ENCODE data around the gene MEGF11.

The MEGF11 gene

DNA sequence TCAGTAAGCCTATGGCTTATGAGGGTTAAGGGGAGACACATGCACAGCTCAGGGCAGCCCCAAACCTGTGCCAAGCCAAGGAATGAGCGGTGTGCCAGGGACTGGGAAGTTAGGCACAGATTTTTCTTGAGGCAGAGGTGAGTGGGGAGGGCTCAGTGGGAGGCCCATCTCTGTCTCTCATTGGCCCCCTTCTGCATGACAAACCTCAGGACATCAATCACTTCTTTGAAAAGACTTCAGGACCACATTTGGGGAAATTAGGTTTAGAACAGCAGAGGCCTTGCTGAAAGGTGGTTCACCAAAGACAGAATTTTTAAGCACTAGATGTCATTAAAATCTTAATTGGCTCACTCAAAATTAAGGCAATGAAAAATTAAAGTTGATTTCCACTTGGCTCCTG, 327.1 kb downstream of the MEGF11 start:
- no peak for DNase-seq

DNA sequence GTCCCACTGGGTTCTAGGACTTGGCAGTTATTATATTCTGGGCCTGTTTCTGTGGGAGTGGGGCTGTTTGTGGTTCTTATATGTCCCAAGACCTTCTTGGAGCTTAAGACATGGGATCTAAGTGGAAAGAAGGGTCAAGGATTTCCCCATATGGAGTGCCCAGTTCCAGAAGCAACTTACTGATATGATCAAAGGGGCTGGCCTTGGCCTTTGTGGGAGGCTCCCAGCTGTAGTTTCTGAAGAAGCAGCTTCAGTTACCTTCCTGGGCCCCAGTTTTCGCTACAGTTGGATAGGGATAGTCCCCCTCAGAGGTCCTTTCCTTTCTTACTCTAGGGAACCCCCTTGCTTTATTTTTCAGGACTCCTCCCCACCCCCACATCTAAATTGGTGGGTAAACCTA, 328.2 kb downstream of the MEGF11 start:
- DNase-seq, result no peak

DNA sequence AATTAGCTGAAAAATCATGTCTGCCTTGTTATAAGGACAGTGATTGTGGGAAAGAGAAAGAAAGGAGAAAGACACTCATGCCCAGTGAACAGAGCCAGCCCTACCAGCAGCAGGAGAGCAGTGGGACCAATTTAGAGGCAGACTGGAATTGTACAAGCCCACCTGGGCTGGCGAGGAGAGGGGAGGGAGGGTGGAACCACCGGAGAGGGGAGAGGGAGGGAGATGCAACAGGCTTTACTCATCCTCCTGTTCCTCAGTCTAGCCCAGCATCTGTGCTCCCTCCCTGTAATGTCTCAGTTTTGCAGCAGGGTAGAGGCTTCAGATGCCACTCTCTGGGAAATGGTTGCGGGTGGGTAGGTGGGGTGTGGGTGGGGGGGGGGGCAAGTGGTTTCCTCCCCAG, 329.5 kb downstream of the MEGF11 start:
- no peak for DNase-seq

DNA sequence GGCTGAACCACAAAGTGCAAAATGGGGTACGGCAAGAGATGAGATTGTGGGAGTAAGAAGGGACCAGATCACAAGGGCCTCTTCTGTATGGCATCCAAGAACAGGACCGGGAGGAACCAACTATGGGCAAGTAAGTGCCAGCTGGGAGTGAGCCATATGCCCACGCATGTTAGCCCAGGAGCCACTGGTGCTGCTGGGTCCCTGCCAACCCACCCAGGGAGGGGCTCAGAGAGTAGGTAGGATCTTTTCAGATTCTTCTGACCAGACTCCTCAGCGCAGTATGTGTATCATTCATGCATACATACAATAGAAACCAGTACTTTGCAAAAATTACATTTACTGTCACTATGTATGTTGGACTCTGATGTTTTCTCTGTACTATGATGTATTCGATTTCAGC, 330.3 kb downstream of the MEGF11 start:
- DNase-seq, result no peak

DNA sequence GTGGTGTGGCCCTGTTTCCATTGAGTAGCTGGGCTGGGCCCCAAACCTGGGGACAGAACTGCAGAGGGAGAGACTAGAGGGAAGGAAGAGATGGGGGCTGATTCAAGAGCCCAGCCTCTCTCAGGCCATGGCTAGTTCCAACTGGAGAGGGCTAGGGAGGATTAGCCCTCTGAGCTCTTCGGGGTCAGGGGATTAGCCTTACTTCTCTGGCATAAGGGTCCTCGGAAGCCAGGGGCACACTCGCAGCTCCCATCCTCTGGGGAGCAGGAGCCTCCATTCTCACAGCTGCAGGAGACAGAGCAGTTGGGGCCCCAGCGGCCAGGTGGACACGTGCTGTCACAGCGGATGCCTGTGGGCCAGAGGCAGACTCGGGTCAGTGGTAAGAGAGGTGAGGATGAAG, 330.9 kb downstream of the MEGF11 start:
- DNase-seq, result no peak

DNA sequence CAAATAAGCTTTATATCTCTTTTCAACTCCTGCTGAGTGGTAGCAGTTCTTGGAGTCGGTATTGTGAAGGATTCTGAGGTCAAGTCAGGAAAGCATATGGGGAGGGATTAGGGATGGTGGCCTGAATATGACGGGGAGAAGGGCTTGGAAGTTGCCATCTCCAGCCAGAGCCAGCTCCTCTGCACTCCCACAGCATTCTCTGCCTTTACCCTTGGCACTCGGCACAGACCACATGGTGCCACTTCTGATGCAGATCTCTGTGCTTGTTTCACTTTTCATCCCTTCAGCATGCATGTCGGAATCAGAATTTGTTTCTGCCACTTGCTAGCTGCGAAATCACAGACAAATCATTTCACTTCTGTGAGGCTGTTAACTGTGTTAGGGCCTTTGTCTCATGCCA, 331.8 kb downstream of the MEGF11 start:
- no peak for DNase-seq

DNA sequence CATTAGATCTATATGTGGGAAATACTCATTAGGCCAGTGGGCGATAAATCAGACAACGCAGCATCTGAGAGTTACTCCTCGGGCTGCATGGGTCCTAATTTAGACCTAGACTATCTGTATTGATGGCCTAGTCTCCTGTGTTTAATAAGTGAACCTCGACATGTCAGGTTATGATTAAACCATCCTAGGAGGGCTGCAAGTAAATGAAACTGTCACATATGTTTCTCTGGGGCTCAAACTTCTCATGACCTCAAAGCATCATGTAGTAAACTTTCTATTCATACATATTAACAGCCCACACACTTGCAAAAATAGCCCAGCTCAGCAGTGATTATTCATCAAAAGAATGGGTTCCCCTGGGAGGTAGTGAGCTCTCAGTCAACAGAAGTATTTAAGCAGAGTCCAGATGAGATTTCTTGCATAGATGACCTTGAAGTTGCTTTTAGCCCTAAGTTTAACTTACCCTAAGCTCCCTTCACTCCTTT, 332.7 kb downstream of the MEGF11 start:
- no peak for DNase-seq

DNA sequence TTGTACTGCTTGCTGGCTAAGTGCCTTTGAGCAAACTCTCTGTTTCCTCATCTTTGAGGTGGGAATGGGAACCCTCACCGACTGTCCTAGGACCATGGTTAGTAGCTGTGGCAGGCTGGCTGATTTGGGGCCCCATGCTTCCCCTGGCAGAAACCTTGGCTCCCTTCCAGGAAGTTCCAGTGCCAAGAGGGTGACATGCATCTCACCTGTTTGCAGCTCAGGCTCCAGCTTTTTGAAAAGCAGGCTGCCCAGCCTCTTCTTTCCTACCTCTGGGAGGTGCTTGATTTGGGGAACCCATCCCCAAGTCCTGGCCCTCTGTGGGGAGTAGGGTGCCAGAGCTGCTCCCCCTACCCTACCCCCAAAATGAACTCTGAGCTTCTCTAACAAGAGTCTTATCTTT, 333.4 kb downstream of the MEGF11 start:
- DNase-seq, result peak; percentile 39

DNA sequence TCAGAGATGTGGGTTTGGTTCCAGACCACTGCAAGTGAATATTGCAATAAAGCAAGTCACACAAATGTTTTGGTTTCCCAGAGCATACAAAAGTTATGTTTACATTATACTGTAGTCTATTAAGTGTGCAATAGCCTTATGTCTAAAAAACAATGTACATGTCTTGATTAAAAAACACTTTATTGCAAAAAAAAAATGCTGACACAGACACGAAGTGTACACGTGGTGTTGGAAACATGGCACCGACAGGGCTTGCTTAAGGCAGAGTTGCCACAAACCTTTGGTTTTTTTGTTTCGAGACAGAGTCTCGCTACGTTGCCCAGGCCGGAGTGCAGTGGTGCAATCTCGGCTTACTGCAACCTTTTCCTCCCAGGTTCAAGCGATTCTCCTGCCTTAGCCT, 334.2 kb downstream of the MEGF11 start:
- DNase-seq, result no peak

DNA sequence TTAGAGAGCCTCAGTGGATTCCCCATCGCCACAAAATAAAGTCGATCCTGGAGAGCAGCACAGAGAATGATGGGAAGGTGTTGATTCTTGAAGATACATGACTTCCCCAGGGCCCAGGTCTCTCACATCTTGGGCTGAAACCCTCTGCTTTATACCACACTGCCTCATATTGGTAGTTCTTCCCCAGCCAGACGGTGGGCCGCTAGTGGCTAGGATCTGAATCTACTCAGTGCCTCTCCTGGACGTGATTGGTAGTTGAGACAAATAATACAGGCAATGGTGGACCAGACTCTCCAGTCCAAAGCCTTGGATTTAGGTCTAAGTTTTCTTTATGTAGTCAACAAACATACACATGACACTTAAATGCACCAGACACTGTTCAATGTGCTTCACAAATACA, 334.6 kb downstream of the MEGF11 start:
- no peak for DNase-seq

DNA sequence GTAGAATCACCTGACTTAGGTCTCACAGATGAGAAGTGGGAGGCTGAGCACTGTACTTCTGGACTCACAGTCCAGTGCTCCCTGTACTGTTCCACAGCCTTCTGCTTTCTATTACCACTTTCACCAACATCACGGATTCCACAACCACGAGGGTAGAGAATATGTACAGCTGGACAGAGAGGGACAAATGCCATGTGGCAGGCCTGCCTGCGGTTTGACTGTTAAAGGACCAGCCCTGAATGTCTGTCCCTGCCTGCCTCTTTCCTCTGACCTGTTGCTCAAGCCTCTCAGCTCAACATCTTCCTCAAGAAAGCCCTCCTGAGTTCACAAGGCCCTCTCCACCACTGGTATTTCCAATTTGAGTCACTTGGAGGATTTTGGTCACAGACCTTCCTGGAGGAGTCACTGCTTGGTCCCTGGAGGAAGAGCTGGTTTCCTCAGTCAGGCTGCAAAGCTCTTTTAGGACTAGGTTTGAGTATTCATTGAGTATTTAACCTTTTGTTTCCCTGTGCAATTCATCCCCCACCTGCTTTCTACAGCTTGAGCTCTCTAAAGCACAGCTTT, 335.1 kb downstream of the MEGF11 start:
- DNase-seq, result no peak

DNA sequence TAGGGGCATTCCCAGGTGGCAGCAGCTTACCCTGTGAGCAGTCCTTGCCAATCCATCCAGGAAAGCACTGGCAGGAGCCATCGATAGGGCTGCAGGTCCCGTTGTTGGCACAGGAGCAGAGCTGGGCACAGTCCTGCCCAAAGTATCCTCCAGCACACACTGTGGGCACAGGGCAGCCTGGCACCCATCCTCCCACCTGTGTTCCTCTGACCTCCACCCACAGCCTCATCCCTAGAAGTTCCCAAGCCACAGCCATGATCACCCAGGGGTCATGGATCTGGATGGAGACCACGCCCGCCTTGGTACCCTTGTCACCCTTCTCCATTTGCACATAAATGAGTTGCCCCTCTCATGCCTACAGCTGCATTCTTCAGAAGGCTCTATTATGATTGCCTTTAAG, 335.6 kb downstream of the MEGF11 start:
- DNase-seq, result no peak

DNA sequence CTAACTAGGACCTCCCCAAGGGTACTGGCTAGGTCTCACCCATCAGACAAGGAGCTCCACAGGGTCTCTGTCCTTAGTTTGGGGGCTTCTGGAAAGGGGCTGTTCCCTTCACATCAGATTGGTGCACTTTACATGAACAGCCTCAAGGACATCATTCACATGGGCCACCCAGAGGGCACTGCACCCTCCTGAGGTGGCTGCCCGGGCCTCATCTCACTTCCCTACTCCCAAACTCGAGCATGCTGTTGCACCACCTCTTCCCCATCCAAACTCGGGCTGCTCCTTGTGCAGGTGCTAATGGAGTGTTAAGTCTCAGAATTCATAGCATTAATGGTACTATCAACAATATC, 336.2 kb downstream of the MEGF11 start:
- DNase-seq, result no peak

DNA sequence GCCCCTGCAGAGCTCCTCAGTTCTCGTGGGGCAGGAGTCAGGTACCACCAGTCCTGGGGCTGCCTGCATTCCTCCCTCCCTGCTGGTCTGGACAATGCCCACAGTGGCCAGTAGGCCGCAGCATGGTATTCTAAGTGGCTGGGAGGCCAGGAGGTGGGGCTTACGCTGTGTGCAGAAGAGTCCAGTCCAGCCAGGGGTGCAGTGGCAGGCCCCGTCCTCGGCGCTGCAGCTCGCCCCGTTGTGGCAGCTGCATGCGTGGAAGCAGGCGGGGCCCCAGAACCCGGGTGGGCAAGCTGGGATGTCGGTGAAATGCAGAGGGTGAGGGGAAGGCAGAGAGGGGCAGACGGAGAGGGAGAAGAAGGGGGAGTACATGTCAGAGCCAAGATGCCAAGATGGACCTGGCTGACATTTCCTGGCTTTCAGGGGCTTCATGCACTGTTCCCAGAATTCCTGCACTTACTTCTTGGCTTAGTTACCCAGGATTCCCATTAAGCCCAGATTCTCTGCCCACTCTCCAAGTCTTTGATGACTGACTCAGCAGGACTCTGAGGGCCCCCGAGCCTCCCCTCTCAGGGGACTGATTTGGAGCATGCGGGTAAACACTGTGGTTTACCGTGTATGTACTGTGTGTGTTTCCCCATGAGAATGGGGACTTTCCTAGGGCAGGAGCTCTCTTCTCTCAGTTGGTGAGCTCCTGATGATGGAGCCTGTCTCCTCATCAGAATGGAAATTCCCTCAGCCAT, 336.7 kb downstream of the MEGF11 start:
- DNase-seq, result no peak

DNA sequence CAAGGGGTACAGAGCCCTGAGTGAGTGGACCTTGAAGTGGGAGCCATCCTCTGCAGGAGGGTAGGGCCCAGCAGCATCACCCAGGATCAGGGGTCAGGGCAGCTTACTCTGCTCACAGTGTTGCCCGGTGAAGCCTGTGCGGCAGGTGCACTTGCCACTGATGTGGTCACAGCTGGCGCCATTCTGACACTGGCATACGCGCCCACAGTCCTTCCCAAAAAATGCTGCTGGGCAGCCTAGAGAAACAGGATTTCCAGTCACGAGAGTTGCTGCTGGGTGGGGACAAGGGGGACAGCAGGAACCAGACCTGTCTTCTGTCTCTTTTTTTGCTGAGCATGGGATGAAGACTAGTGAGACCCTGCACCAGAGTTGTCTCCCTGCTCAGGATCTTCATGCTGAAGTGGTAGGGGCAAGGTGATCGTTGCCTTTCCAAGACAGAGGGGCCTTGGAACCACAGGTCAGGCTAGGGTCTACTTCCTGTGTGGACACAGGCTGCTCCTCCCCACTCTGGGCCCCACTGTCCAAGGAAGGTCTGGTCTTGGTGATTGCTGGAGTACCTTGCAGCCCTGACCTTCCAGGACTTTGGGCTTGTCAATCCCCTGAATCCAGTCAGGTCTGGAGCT, 337.4 kb downstream of the MEGF11 start:
- no peak for DNase-seq

DNA sequence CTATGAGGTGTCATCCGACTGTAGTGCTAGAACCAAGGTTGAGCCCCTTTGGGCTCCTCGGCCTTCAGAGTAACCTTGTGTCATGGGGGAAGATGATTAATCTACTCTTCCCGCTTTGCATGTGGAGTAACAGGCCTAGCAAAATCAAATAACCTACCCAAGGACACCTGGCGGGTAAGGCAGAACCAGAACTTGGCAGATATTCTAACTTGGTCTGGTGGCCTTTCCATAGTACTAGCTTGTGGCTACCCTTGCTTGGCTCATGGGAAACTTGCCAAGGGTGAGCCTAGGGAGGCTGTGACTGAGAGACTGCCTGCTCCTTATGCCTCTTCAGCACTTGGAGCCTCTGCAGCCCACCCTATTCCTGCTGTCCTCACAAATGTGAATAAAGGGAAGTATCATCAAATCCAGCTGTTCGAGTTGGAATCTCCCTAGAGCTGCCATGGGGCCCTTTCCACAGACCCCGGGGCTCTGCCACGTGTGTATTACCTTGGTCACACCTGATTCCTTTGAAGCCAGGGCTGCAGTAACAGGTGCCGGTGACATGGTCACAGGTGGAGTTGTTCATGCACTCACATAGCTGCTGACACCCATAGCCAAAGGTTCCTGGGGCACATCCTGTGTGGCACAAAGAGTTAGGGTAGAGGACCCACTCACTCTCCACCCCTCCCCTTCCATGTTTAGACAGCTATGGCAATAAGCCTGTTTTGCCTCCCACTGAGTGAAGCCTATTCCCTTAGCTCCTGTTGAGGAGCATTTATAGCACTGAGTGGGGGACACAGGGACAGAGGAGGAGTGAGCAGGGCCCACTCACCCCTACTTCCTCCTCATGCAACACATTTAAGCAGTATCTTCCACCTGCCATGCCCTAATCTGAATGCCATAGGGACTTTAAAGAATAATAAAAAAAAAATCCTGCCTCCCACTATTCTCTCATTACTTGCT, 338.3 kb downstream of the MEGF11 start:
- no peak for DNase-seq

DNA sequence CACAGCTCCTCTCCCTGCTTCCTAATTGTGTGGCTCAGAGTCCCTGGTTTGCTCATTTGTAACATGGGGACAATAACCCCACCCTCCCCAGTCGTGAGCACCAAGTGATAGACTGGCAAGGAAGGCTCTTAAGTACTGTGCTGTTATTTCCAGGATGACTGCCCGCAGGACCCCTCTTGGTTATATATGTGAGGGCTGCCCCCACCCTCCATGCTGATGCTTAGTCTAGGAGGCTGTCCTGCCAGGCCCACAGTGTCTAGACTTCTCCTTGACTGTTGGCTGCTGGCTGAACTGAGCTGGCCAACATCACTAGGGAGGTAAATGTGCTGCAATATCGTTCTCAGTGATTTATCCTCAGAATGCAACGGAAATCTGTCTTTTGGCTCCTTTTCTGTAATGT, 339.2 kb downstream of the MEGF11 start:
- no peak for DNase-seq

DNA sequence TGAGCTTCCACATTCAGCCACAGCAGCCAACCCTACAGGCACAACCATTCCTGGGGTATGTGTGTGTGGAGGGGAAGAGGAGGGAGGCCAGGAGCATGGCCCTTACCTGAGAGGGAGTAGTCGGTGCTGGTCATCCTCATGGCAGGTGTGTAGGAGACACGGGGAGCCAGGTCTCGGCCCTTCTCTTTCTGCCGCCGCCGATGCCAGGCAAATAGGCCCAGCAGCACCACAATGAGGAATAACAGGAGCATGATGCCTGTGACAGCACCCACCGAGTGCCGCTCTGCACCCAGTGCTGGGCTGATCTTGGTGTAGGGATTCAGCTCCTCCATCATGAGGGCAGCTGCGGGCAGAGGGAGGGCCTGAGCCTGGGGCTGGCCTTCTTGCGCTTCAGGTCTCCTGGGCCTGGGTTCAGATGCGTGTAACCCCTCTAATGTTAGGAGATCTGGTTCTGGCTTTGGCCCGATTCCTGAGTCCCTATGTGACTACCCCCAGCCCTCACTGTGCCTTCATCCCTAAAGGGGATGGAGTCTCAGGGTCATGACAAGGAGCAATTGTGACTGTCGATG, 339.8 kb downstream of the MEGF11 start:
- DNase-seq, result no peak

DNA sequence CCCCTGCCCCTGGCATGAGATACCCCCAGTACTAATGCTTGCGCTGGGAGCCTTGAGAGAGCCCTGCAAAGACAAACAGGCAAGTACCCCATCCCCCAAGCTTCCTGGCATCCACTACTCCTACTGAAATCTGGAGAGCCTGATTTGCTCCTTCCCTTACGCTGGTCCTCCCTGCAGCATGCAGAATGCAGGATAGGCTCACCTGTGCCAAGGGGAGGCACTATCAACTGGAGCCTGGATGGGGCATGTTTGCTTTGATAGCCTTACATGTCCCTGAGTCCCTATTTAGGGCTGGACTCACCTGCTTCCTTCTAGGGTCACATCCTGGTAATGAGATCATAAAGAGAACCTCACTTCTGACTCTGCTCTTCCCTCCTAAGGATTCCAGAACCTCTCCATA, 341.3 kb downstream of the MEGF11 start:
- DNase-seq, result no peak

DNA sequence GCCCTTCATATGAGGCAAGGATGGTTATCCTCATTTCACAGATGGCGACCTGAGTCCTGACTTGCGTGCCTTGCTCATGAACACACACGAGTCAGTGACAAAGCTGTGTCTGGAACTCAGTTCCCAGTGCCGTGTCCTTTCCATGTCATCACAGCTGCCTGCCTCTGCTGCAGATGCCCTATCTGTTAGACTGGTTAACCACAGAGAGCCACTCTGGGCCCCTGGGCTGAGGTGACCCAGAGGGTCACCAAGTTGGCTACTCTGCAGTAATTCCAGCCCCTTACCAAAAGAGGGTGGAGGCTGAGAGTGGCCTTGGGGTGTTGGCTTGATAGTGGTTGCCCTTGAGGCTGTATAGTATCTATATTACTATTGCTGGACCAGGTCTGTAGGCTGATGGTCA, 343.2 kb downstream of the MEGF11 start:
- DNase-seq, result no peak

DNA sequence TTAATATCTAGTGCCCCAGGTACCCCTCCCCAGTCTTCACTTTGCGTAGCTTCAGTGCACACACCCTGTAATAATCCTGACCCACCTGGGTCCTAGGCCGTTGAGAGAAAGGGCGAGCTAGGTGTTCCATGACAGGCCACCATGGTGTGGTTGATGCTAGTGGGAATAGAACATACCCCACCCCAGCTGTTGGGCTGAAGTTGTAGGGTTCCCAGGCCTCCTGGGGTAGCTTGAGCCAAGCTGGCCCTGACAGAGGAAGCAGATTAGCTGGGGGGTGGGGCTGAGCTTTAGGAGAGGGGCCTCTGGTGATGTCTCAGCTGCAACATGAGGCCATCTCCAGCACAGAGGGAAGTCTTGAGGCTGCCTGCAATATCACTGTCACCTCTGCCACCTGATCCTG, 343.7 kb downstream of the MEGF11 start:
- no peak for DNase-seq

DNA sequence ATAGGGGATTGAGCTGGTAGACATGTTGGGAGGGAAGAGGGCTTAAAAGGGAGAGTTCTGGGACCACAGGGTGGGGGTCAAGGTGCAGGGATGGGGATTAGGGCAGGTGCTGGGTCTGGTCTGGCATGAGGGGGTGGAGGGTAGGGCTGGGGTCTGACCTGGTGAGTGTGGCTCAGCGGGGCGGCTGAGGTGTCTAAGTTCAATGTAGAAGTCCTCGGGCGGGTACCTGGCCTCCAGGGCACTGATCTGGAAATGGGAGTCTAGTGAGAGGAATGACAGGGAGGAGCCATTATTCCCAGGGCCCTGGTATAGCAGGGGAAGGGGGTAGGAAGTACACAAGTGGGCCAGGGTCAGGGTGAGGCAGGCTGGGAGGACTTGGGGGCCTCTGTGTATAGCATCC, 344.7 kb downstream of the MEGF11 start:
- no peak for DNase-seq

DNA sequence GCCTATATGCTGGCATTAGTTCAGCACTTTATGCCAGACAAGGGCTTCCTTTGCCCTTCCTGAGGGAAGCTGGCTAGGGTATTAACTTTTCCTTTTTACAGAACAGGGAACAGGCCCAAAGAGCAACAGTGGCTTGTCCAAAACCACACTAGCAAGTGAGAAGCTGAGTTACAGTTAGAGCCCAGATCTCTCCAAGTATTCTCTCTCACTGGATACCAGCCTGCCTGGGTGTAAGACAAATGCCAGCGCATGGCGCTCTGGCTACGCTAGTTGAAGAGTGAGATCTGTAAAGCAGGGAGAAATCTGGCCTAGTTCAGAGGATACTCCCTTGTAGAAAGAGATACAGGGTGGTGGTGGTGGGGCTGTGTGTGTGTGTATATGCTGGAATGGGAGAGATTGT, 345.9 kb downstream of the MEGF11 start:
- DNase-seq, result no peak
